ENCODE results near the gene TMEM106B. TPM values are rescaled to one million over a fixed set of nuclear protein-coding genes. Genes with fewer than 3 reads are reported as not detected.
"Not testable (repeated sequence)": the region's sequence is repeated elsewhere in the genome, so short reads cannot be mapped to it uniquely, and the experiment has no call there.

TMEM106B gene
- 10 to 100 TPM; 49.2 to 88.4 (median 66.8) TPM for total RNA-seq

DNA sequence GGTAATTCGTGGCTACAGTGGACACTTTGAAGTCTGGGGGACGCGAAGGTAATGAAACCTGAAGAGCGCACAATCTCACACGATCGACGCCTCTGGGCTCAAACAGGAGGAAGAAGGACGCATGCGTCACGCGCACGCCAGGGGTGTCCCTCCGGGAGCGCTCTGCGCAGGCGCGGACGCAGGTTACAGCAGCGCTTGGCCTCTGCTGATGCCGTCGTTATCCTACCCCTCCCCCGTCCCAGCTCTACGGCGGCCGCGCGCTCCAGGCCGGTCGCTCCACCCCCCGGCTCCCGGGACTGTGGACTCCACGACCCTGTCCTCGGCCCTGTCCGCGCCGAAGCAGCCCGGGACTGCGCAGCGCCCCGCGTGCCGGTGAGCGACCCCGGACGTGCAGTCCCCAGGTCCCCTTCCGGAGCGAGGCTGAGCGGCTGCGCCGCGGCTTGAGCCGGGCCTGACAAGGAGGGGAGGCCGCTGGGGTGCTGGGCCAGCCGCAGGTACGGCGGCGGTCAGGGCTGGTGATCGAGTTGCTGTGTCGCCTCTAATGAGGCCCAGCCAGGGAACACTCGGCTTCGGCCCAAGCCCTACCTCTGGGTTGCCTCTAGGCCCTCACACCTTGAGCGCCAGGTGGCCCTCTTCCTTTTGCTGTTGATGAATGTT lies at the start of gene TMEM106B:
TSS of gene TMEM106B (plus strand) at position 241 of the 657 bp plus-strand sequence. CDS start 3,517 bp downstream, outside the sequence.
- peak within 1 kb of the TSS; percentile 74 to 95 (median 92) for H3K27ac ChIP-seq
- ATAC-seq: peak; percentile 98
- peaks cover 0 to 11% of the 10 kb centered on the region in 2 donors for H3K36me3 ChIP-seq
- no peaks in the 10 kb centered on the region for H3K27me3 ChIP-seq
- WGBS, 2 donors (ENCODE audit: low coverage in 1 of 2): 0 to 1% methylated on average over 8 to 24 of the region's 62 CpGs
- H3K4me1 ChIP-seq: peaks cover 0 to 22% (median 7%) of the 10 kb centered on the region in 3 donors
- peak; percentile 84 for TF ChIP-seq POLR2AphosphoS5 (IDR thresholded peaks at IDR 0.05)
- TF ChIP-seq EP300 (IDR thresholded peaks at IDR 0.05): no peak
- TF ChIP-seq, protein P1, sequence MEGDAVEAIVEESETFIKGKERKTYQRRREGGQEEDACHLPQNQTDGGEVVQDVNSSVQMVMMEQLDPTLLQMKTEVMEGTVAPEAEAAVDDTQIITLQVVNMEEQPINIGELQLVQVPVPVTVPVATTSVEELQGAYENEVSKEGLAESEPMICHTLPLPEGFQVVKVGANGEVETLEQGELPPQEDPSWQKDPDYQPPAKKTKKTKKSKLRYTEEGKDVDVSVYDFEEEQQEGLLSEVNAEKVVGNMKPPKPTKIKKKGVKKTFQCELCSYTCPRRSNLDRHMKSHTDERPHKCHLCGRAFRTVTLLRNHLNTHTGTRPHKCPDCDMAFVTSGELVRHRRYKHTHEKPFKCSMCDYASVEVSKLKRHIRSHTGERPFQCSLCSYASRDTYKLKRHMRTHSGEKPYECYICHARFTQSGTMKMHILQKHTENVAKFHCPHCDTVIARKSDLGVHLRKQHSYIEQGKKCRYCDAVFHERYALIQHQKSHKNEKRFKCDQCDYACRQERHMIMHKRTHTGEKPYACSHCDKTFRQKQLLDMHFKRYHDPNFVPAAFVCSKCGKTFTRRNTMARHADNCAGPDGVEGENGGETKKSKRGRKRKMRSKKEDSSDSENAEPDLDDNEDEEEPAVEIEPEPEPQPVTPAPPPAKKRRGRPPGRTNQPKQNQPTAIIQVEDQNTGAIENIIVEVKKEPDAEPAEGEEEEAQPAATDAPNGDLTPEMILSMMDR (IDR thresholded peaks at IDR 0.05): peak in 2 of 4 experiments; percentile 8 to 22
- peak; percentile 72 to 78 for TF ChIP-seq POLR2A (IDR thresholded peaks at IDR 0.05)
- H3K4me3 ChIP-seq: peak within 1 kb of the TSS; percentile 70 to 76
- H3K9me3 ChIP-seq: no peaks in the 10 kb centered on the region

DNA sequence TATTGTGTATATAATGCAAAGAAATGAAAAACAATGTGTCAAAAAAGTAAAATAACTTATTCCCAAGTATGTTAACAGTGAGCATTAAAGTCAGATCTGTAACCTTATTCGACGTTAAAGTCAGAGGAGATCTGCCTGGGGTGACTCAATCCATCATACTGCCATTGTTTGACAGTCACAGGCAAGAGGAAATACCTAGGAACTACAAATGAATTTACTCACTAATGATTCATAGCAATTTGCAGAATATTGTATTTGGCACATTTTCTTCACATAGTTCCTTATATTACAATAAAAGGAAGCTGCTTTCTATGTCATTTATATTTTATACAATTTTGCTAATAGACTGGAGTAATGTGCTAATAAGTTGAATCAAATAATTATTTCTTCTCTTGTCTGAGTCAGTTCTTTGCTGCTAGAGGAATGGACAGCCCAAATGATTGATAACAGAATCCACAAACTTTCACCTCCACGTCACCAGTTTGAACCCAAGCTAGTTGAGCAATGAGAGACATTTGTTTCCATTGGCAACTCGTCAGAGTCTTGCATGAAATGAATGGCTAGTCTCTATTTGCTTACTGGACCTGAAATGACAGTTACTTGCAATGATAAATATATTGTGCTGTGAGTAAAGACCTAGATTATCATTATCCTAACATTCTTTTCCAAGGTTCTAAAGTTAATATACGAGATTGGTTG lies 48.5 kb upstream of the TMEM106B start:
- no peaks in the 10 kb centered on the region for H3K27me3 ChIP-seq
- TF ChIP-seq POLR2A (IDR thresholded peaks at IDR 0.05): no peak
- no peak for TF ChIP-seq POLR2AphosphoS5 (IDR thresholded peaks at IDR 0.05)
- TF ChIP-seq EP300 (IDR thresholded peaks at IDR 0.05): no peak
- TF ChIP-seq, protein P1 (IDR thresholded peaks at IDR 0.05): no peak
- no peak overlapping the region for H3K4me3 ChIP-seq
- WGBS, 2 donors (ENCODE audit: low coverage in 1 of 2): 4 to 9% methylated on average over 5 of the region's 5 CpGs
- H3K27ac ChIP-seq: no peak overlapping the region
- H3K36me3 ChIP-seq: no peaks in the 10 kb centered on the region
- no peaks in the 10 kb centered on the region for H3K4me1 ChIP-seq
- no peak for ATAC-seq
- peaks cover 0 to 15% (median 0%) of the 10 kb centered on the region in 3 donors for H3K9me3 ChIP-seq

DNA sequence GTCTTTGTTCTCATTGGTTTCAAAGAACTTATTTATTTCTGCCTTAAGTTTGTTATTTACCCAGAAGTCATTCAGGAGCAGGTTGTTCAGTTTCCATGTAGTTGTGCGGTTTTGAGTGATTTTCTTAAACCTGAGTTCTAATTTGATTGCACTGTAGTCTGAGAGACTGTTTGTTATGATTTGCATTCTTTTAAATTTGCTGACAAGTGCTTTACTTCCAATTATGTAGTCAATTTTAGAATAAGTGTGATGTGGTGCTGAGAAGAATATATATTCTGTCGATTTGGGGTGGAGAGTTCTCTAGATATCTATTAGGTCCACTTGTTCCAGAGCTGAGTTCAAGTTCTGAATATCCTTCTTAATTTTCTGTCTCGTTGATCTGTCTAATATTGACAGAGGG lies 43.0 kb upstream of the TMEM106B start:
- not testable (repeated sequence) for H3K4me1 ChIP-seq, H3K27ac ChIP-seq, H3K36me3 ChIP-seq, ATAC-seq, H3K4me3 ChIP-seq, H3K27me3 ChIP-seq
- peaks cover 0 to 18% (median 0%) of the 10 kb centered on the region in 3 donors for H3K9me3 ChIP-seq
- 85 to 90% methylated on average over 3 of the region's 3 CpGs for WGBS, 2 donors (ENCODE audit: low coverage in 1 of 2)

DNA sequence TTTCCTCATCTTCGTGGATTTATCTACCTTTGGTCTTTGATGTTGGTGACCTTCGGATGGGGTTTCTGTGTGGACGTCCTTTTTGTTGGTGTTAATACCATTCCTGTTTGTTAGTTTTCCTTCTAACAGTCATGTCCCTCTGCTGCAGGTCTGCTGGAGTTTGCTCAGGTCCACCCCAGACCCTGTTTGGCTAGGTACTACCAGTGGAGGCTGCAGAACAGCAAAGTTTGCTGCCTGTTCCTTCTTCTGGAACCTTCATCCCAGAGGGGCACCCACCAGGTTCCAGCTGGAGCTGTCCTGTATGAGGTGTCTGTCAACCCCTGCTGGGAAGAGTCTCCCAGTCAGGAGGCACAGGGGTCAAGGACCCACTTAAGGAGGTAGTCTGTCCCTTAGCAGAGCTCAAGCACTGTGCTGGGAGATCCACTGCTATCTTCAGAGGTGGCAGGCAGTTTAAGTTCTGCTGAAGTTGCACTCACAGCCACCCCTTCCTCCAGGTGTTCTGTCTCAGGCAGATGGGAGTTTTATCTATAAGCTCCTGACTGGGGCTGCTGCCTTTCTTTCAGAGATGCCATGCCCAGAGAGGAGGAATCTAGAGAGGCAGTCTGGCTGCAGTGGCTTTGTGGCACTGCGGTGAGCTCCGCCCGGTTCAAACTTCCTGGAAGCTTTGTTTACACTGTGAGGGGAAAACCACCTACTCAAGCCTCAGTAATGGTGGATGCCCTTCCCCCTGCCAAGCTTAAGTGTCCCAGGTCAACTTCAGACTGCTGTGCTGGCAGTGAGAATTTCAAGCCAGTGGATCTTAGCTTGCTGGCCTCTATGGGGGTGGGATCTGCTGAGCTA lies 40.9 kb upstream of the TMEM106B start:
- not testable (repeated sequence) for H3K27ac ChIP-seq, H3K27me3 ChIP-seq, H3K4me3 ChIP-seq, ATAC-seq, H3K36me3 ChIP-seq, H3K4me1 ChIP-seq
- 49 to 84% methylated on average over 2 to 3 of the region's 6 CpGs for WGBS, 2 donors (ENCODE audit: low coverage in 1 of 2)
- peaks cover 0 to 18% (median 0%) of the 10 kb centered on the region in 3 donors for H3K9me3 ChIP-seq

DNA sequence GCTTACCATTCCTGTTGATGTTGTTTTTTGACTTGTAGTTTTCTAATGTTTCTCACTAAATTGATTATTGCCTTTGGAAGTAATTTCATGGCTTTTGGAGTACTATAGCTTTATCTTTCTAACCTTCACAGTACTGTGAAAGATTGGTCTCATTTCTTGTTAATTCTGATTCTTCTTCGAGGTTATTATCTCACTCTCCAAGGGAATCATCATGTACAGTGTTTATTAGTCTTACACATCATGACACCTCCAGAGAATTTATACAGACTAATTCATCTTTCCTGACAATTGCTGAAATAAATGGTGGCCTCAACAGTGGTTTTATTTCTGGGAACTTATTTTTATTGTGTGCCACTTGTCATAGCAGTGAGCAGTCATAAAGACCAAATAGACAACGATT lies 37.4 kb upstream of the TMEM106B start:
- H3K9me3 ChIP-seq: no peaks in the 10 kb centered on the region
- H3K36me3 ChIP-seq: no peaks in the 10 kb centered on the region
- H3K4me3 ChIP-seq: no peak overlapping the region
- no peak overlapping the region for H3K27ac ChIP-seq
- no peaks in the 10 kb centered on the region for H3K4me1 ChIP-seq
- TF ChIP-seq POLR2A (IDR thresholded peaks at IDR 0.05) (no peak), EP300 (IDR thresholded peaks at IDR 0.05) (no peak), POLR2AphosphoS5 (IDR thresholded peaks at IDR 0.05) (no peak)
- TF ChIP-seq, protein P1 (IDR thresholded peaks at IDR 0.05): no peak
- ATAC-seq: no peak
- WGBS, 2 donors (ENCODE audit: low coverage in 1 of 2): 43 to 48% methylated on average over 2 of the region's 2 CpGs
- no peaks in the 10 kb centered on the region for H3K27me3 ChIP-seq
